Stimulated activated naive B cell treated with anti-CD40 and anti-IgM and Interleukin-4, amounts not matched to agents 10 μg/mL and 1 μg/mL and 100 μg/mL, for 72 hours (primary cell): Measurements from ENCODE around the gene PPP1R11.
A peak's percentile ranks its signal among the peaks of the same experiment; 100 is the strongest.
"Not testable (repeated sequence)": the region's sequence is repeated elsewhere in the genome, so short reads cannot be mapped to it uniquely, and the experiment has no call there.

Experiments
- ATAC-seq, 2 donors: fragments of 150-1000 bp; cut with Tn5 transposase; replicated peaks; 2 replicates each; pipeline ENCODE4 v1.10.0; 2021; ENCODE audit warnings: moderate library complexity in 1 of 2
- DNase-seq: peaks from one replicate; pipeline ENCODE4 v3.0.0; 2021
- H3K27ac Mint-ChIP-seq: one replicate; pipeline ENCODE4 v1.8.0; 2022; ENCODE audit warnings: mild to moderate bottlenecking, mixed read lengths
- H3K27me3 Mint-ChIP-seq, 2 donors: one replicate each; pipeline ENCODE4 v1.8.0; 2022; ENCODE audit warnings: mixed read lengths in 2 of 2
- H3K36me3 Mint-ChIP-seq, 2 donors: one replicate each; pipeline ENCODE4 v1.8.0; 2022; ENCODE audit warnings: mixed read lengths in 2 of 2, mild to moderate bottlenecking in 1 of 2
- H3K4me1 Mint-ChIP-seq, 2 donors: one replicate each; pipeline ENCODE4 v1.8.0; 2022; ENCODE audit warnings: mixed read lengths in 2 of 2, mild to moderate bottlenecking in 1 of 2
- H3K4me3 Mint-ChIP-seq, 2 donors: one replicate each; pipeline ENCODE4 v1.8.0; 2022; ENCODE audit warnings: mild to moderate bottlenecking in 2 of 2, mixed read lengths in 2 of 2, moderate library complexity in 1 of 2
- H3K9me3 Mint-ChIP-seq, 2 donors: one replicate each; pipeline ENCODE4 v1.8.0; 2022; ENCODE audit warnings: mixed read lengths in 2 of 2, mild to moderate bottlenecking in 1 of 2

The PPP1R11 gene

GRCh38 chr6:30113003-30113759, 46.2 kb downstream of the PPP1R11 start, which contains the start of gene TRIM31:
Gene TRIM31, minus strand, starts transcription at chr6:30113090. Its CDS starts 285 bp downstream, at chr6:30112805.
- Mint-ChIP-seq H3K27me3 (peaks cover 35 to 38% of the 10 kb centered on the region in 2 donors), H3K36me3 (no peaks in the 10 kb centered on the region), H3K4me3 (peak within 1 kb of the TSS in 1 of 2 donors; percentile 35), H3K4me1 (peaks cover 11 to 33% of the 10 kb centered on the region in 2 donors), H3K27ac (no peak within 1 kb of the TSS), H3K9me3 (no peaks in the 10 kb centered on the region)
- DNase-seq (no peak), ATAC-seq (peak; percentile 94 to 97)

GRCh38 chr6:30113841-30114240, 46.8 kb downstream of the PPP1R11 start:
- H3K4me3 Mint-ChIP-seq, result no peak overlapping the region
- no peaks in the 10 kb centered on the region for H3K9me3 Mint-ChIP-seq

GRCh38 chr6:30116724-30117123, 49.7 kb downstream of the PPP1R11 start:
- DNase-seq (no peak), ATAC-seq (no peak)
- Mint-ChIP-seq H3K36me3 (no peaks in the 10 kb centered on the region), H3K27ac (no peak overlapping the region), H3K4me3 (no peak overlapping the region), H3K4me1 (peaks cover 7 to 25% of the 10 kb centered on the region in 2 donors), H3K27me3 (peaks cover 24 to 44% of the 10 kb centered on the region in 2 donors), H3K9me3 (no peaks in the 10 kb centered on the region)

More at GRCh38 chr6:30113841-30114240, 46.8 kb downstream of the PPP1R11 start:
- peaks cover 28 to 36% of the 10 kb centered on the region in 2 donors for H3K27me3 Mint-ChIP-seq
- no peak overlapping the region for H3K27ac Mint-ChIP-seq
- peaks cover 10 to 31% of the 10 kb centered on the region in 2 donors for H3K4me1 Mint-ChIP-seq
- DNase-seq, result no peak
- no peak for ATAC-seq
- no peaks in the 10 kb centered on the region for H3K36me3 Mint-ChIP-seq

- H3K36me3 Mint-ChIP-seq, ATAC-seq, DNase-seq, H3K9me3 Mint-ChIP-seq, H3K4me3 Mint-ChIP-seq, H3K27ac Mint-ChIP-seq: not testable (repeated sequence)
- Mint-ChIP-seq H3K27me3 (peaks cover 19 to 59% of the 10 kb centered on the region in 2 donors), H3K4me1 (peaks cover under 1 to 11% of the 10 kb centered on the region in 2 donors)
These were observed 51.7 kb downstream of the PPP1R11 start for GRCh38 chr6:30118691-30119090.
